HG03520 (cell line): ENCODE data around the gene CD34.
"Not testable (repeated sequence)": the region's sequence is repeated elsewhere in the genome, so short reads cannot be mapped to it uniquely, and the experiment has no call there.

ENCODE experiments used
- ATAC-seq: cut with Tn5 transposase; IDR thresholded peaks from one replicate; pipeline ENCODE4 v1.9.1; 2021; ENCODE audit warnings: mild to moderate bottlenecking, moderate library complexity; ENCODE audit not compliant: unreplicated experiment

CD34 gene

DNA sequence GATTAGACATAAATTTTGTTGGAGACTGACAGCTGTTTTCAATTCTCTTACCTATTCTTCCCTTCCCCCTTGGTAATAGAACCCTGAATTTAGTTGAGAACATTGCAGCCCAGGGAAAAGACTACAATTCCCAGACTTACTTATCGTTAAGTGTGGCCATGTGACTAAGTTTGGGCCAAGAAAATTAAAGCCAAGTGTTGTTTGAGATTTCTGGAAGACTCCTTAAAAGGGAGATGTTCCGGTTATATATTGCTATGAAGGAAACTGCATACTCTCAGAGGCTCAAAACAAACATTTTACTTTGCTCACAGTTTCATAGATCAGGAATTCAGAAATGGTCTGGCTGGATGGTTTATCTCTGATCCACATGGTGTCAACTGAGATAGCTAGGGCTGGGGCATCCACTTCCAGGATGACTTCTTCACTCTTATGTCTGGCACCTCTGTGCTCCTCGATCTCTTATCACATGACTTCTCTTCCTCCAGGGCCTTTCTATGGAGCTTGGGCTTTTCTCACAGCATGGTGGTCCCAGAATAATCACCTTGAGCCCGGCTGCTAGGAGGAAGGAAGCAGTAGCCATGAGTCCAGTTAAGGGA, 22.4 kb upstream of the CD34 start:
- ATAC-seq: no peak

DNA sequence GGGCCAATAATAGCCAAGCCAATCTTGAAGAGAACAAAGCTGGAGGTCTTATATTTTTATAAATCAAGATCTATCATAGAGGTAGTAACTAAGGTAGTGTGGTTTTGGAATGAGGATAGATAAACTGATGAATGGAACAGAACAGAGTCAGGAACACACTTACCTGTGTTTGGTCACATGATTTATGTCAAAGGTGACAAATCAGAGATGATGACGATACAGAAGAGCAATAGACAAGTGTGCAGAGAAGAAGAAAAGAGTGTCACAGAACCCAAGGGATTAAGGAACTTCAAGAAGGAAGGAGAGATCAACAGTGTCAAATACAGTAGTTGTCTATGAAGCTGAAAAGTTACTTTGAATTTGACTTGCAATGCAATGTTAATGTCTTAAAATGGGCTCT, 16.1 kb upstream of the CD34 start:
- ATAC-seq: no peak

DNA sequence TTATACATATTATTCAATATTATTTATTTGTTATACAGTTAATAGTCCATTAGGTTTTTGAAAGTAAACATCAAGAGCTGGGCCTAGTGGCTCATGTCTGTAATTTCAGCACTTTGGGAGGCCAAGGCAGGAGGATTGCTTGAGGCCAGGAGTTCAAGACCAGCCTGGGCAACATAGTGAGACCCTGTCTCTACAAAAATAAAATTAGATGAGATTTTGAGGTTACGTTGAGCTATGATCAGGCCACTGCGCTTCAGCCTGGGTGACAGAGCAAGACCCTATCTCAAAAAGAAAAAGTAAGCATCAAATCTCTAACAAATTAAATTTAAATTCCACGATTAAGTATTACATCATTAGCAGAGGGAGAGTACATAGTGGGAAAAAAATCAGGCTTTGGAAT, 15.0 kb upstream of the CD34 start:
- not testable (repeated sequence) for ATAC-seq

DNA sequence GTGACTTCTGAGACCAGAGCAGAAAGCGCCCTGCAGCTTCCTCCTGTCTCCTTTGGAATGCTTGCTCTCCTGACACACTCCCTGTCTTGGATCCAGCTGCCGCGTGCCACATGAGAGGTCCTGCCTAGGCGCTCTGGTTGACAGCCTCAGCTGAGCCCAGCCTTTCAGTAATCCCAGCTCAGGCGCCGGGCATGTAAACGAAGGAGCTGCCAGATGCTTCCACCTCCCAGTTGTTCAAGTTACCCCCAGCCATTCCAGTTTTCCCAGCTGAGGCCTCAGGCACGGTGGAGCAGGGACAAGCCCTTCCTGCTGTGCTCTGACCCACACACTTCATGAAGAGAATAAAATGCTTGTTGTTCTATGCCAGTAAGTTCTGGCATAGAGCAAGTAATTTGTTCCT, 14.3 kb upstream of the CD34 start:
- ATAC-seq: no peak

DNA sequence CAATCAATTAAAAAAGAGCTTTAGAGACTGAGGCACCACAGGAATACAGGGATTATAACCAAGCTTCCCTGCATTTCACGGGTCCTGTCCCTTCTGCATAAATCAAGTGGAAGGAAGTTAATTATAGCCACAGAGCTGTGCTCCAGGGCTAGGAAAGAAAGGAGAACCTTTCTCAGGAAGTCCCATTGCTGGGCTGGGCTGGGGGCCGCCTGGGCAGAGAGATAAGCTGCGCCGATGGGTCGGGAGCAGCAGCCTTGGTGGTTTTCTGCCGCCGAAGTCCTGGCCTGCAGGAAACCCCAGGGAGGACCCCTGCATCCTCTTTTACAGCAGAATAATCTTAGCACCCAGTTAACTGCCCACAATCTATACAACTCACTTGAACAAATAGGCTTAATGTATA, 12.6 kb upstream of the CD34 start:
- ATAC-seq: no peak

GRCh38 chr1:207923121-207923520, 12.2 kb upstream of the CD34 start:
- no peak for ATAC-seq

GRCh38 chr1:207922554-207922953, 11.6 kb upstream of the CD34 start:
- no peak for ATAC-seq

DNA sequence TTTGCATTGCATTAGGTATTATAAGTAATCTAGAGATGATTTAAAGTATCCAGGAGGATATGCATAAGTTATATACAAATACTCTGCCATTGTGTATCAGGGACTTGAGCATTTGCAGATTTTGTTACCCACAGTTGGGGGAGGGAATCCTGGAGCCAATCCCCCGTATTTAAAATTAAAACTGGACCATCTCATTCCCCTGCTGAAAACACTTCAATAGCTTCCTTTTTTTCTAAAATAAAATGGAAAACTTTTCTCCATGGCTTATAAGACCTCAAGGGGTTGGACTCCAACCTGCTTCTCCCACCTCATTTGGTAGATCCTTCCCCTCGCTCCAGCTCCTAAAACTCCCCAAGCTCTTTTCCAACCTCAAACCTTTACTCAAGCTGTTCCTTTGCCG, 10.4 kb upstream of the CD34 start:
- no peak for ATAC-seq

DNA sequence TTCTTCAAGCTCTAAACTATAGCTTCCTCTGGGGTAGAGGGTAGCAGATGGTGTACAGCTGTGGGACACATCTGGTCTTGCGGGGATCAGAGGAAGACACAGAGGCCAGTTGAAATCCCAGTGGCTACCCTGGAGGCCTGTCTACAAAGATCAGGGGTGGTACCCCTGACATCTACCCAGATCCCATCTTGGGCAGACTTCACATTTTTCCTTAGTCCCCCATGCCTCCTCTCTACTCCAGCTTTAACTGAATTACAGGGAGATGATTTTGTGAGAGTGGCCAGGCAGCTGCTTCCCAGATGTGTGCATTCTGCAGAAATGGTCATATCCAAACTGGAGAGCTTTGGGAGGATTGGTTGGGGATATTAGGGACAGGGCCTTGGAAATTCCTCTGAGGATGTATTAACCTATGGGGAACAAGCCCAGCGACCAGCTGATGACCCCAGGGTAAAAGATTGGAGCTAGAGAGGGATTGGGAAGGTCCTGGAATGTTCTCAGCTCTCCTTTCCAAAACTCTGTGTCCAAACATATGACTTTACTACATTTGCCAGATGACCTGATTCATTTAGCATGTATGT, 9.6 kb upstream of the CD34 start:
- no peak for ATAC-seq

- no peak for ATAC-seq
These were observed 8.7 kb upstream of the CD34 start for GRCh38 chr1:207919523-207920170.

DNA sequence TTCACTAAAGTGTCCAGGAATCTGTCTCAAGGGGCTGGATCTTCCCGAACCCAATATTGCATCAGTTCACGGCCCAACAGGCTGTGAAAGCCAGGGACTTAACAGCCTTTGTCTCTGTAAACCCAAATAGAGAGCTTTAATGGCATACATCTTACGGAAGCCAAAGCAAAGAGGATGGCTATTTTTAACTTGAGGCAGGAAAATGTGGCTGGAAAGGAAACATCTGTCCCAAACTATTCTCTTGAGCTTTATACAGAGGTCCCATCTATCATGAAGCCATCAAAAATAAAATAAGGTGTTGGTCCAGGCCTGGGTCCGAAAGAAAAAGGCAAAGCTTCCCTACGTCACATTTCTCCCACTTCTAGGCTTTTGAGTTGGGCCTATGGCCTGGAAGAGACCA, 7.7 kb upstream of the CD34 start:
- no peak for ATAC-seq

- no peak for ATAC-seq
These were observed 7.1 kb upstream of the CD34 start for GRCh38 chr1:207918011-207918410.

- no peak for ATAC-seq
These were observed 6.2 kb upstream of the CD34 start for GRCh38 chr1:207917080-207917479.

DNA sequence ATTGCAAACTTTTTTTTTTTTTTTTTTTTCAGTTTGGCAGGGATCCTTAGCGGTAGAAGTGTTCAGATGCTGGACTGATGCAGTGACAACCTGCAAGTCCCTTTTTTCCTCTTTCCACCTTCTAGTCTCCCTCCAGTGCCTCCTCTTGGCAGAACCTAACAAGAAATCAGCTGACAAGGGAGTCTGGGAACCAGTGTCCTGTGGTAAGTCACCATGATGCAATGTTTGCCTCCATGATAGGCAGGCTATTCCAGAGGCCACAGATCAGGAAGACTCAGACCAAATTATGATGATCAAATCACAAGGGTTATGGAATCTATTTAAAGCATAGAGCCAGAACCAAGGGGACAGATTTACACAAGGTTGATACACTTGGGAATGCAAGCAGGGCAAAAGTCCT, 3.0 kb upstream of the CD34 start:
- ATAC-seq: no peak

DNA sequence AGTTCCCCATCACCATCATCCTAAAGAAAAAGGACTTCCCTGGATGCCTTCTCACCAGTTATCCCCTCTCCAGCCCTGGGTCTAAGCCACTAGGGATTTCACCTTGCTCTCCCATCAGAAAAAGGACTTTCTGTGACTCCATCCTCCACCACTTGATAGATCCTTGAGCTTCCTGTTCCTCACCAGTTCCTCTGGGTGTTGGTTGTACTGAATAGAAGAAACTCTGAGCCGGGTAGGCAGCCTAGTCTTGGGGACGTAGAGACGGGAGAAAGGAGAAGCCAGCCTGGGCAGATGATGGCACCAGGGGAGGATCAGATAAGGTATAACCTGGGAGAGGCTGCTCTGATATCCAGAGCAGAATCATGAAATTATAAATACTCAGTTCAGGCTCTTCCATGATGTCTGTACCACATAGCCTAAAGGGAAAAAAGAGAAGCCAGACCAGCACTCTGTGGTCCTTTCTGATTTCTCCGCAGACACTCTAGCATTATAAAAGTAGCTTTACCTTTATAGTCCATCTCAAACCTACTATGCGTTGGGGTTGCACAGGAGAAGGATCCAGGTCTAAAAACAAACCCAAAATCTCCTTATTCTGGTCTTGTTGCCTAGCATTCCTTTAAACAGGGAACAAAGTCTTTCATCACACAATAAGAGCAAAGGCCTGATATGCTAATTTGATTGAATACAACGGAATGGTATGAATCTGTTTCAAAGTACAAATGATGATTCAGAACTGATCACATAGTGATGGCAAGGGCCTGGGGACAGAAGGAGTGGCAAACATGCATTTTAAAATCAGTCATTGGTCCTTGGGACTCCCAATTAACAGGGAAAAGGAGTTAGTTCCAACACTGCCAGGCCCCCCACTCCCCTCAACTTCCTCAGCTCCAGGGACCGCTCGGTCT, 1.2 kb upstream of the CD34 start:
- ATAC-seq: no peak

GRCh38 chr1:207909687-207910086, 1.2 kb downstream of the CD34 start:
- ATAC-seq: no peak

DNA sequence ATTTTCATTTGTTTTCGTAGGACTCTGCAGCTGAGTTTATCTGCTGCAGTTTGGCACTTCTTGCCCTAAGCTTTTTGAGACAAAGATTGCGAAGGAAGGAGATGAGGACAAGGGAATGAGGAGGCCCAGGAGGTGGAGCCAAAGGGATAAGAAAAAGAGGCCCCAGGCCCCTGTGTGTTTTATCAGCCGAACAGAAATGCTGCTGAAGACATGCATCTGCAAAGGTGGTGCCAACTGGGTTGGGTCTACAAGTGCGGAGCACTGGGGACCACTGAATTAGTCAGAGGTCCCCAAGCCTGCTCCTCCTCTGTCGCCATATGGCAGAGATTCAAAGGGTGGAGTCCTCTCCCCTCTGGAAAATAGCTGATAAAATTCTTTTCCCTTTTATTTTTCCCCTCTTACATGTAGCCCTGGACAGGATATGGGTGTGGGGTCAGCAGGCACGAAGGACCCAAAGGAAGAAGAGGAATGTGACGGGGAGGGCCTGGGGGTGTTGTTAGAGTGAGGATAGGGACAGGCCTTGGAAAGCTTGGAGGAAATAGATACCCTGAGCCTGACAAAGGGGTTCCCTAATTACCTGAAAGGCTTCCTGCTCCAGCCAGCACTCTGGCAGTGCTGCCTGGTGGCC, 2.7 kb downstream of the CD34 start:
- ATAC-seq: no peak

- no peak for ATAC-seq
These were observed 6.5 kb downstream of the CD34 start for GRCh38 chr1:207904391-207904790.

DNA sequence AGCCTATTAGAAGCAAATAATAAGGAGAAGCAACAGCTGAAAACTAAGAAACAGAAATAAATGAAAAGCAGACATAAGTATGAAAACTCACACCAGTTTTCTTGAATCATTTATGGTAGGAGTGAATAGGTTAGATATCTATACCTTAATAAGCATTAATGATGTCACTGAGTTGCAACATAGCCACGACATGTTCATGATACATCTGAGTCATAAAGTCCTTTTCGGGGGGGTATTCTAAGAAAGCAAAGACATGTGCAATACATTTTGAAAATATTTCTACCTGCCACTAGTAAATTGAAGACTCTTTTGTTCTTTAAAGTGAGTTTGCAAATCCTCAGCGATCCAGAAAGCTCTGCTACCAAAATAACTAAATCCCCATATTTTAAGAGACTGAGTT, 7.2 kb downstream of the CD34 start:
- no peak for ATAC-seq

DNA sequence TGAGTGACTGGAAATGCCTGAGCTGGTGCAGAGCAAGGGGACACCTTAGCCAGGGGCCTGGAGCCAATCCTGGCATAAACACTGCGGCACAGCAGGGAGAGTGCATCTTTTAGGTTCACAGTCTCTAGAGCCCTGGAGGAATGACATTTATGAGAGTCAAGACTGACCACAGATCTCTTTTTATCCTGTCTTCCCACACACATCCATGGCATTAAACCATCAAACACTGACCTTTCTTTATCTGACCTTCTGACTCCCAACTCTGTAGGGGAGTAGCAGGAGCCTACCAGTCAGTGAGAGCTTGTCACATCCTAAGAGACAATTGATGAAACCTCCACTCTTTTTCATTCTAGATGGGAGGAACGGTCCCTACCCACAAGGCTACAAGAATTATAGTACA, 7.9 kb downstream of the CD34 start:
- no peak for ATAC-seq

- ATAC-seq: no peak
These were observed 8.4 kb downstream of the CD34 start for GRCh38 chr1:207902566-207902965.
